HEK293 (cell line): ENCODE results near the gene TMEM143.

ENCODE experiments used
- CTCF ChIA-PET: fragments of 350-600 bp; formaldehyde crosslinking; extraction: SDS; loops from one replicate; lab custom pipeline; 2021; ENCODE audit warnings: antibody characterized with exemption; lab: Yijun Ruan, JAX
- POLR2A ChIA-PET: fragments of 300-600 bp; formaldehyde crosslinking; extraction: SDS; loops from one replicate; lab custom pipeline; 2020; ENCODE audit warnings: antibody characterized with exemption, inconsistent platforms; lab: Yijun Ruan, JAX
- H3K27ac ChIP-seq: fragments of 200-500 bp; sonication (Bioruptor generic); 2 replicates; pipeline ENCODE4 v1.5.1; 2014; ENCODE audit warnings: low read depth, low read length, control low read depth, inconsistent platforms; ENCODE audit errors: extremely low read depth
- H3K36me3 ChIP-seq, 2 experiments: fragments of 200-500 bp in 1 of 2; sonication (Bioruptor generic) in 1 of 2; 1 replicate in 1 of 2; 2 replicates in 1 of 2; pipeline ENCODE4 v1.5.1; 2014 to 2017; ENCODE audit warnings: inconsistent platforms in 2 of 2, low read length in 2 of 2; ENCODE audit not compliant: control insufficient read depth in 2 of 2, insufficient read depth in 1 of 2
- H3K4me1 ChIP-seq: fragments of 200-500 bp; sonication (Bioruptor generic); 2 replicates; pipeline ENCODE4 v1.5.1; 2014; ENCODE audit warnings: mild to moderate bottlenecking, low read length, inconsistent platforms; ENCODE audit not compliant: control insufficient read depth, insufficient read depth
- H3K4me3 ChIP-seq: 2 replicates; pipeline ENCODE4 v1.5.1; 2011; ENCODE audit warnings: low read depth, mild to moderate bottlenecking, control low read depth, low read length, moderate library complexity
- H3K9me3 ChIP-seq: fragments of 200-500 bp; sonication (Bioruptor generic); 2 replicates; pipeline ENCODE4 v1.5.1; 2014; ENCODE audit warnings: low read depth, low read length, inconsistent platforms; ENCODE audit not compliant: control insufficient read depth, insufficient read depth
- HOXA7 ChIP-seq: sonication (generic); formaldehyde crosslinking; IDR thresholded peaks from 2 replicates; pipeline ENCODE4 v1.8.1; 2022; ENCODE audit warnings: missing genetic modification reagents, borderline replicate concordance
- KLF7 ChIP-seq: fragments of 450-650 bp; formaldehyde crosslinking; IDR thresholded peaks from 2 replicates; pipeline ENCODE4 v1.5.1; 2016; ENCODE audit warnings: missing biosample characterization, missing genetic modification characterization, borderline replicate concordance
- ZBTB1 ChIP-seq: fragments of 450-650 bp; formaldehyde crosslinking; IDR thresholded peaks from 2 replicates; pipeline ENCODE4 v1.5.1; 2016; ENCODE audit warnings: missing biosample characterization, missing genetic modification characterization
- ZBTB20 ChIP-seq: fragments of 450-650 bp; formaldehyde crosslinking; IDR thresholded peaks from 2 replicates; pipeline ENCODE4 v1.5.1; 2016; ENCODE audit warnings: missing biosample characterization, missing genetic modification characterization
- ZEB2 ChIP-seq: fragments of 450-650 bp; formaldehyde crosslinking; IDR thresholded peaks from 2 replicates; pipeline ENCODE4 v1.5.1; 2016; ENCODE audit warnings: missing biosample characterization, missing genetic modification characterization
- ZNF112 ChIP-seq: fragments of 450-650 bp; formaldehyde crosslinking; IDR thresholded peaks from 2 replicates; pipeline ENCODE4 v1.5.0; 2017; ENCODE audit warnings: missing biosample characterization, missing genetic modification characterization
- ZNF132 ChIP-seq: fragments of 450-650 bp; formaldehyde crosslinking; IDR thresholded peaks from 2 replicates; pipeline ENCODE4 v1.5.1; 2017; ENCODE audit warnings: missing biosample characterization, missing genetic modification characterization, borderline replicate concordance
- ZNF184 ChIP-seq: fragments of 450-650 bp; IDR thresholded peaks from 2 replicates; pipeline ENCODE4 v1.5.1; 2018; ENCODE audit warnings: missing biosample characterization, mild to moderate bottlenecking, missing genetic modification characterization
- ZNF24 ChIP-seq: fragments of 450-650 bp; formaldehyde crosslinking; IDR thresholded peaks from 2 replicates; pipeline ENCODE4 v1.5.1; 2016; ENCODE audit warnings: missing biosample characterization, missing genetic modification characterization
- ZNF302 ChIP-seq: fragments of 450-650 bp; formaldehyde crosslinking; IDR thresholded peaks from 2 replicates; pipeline ENCODE4 v1.5.1; 2016; ENCODE audit warnings: missing biosample characterization, missing genetic modification characterization, low read depth
- ZNF324 ChIP-seq: fragments of 450-650 bp; formaldehyde crosslinking; IDR thresholded peaks from 2 replicates; pipeline ENCODE4 v1.5.1; 2016; ENCODE audit warnings: missing biosample characterization, missing genetic modification characterization
- ZNF394 ChIP-seq: fragments of 450-650 bp; formaldehyde crosslinking; IDR thresholded peaks from 2 replicates; pipeline ENCODE4 v1.5.1; 2016; ENCODE audit warnings: missing biosample characterization, missing genetic modification characterization, mild to moderate bottlenecking, moderate library complexity, borderline replicate concordance
- ZNF423 ChIP-seq: fragments of 450-650 bp; formaldehyde crosslinking; IDR thresholded peaks from 2 replicates; pipeline ENCODE4 v1.5.1; 2016; ENCODE audit warnings: missing biosample characterization, missing genetic modification characterization
- ZNF514 ChIP-seq: fragments of 450-650 bp; formaldehyde crosslinking; IDR thresholded peaks from 2 replicates; pipeline ENCODE4 v1.5.1; 2016; ENCODE audit warnings: missing biosample characterization, missing genetic modification characterization
- ZNF549 ChIP-seq: fragments of 450-650 bp; IDR thresholded peaks from 2 replicates; pipeline ENCODE4 v1.5.1; 2018; ENCODE audit warnings: missing biosample characterization, missing genetic modification characterization, mild to moderate bottlenecking, inconsistent platforms, moderate library complexity
- ZNF558 ChIP-seq: fragments of 450-650 bp; formaldehyde crosslinking; IDR thresholded peaks from 2 replicates; pipeline ENCODE4 v1.5.1; 2016; ENCODE audit warnings: missing biosample characterization, missing genetic modification characterization
- ZNF610 ChIP-seq: fragments of 450-650 bp; formaldehyde crosslinking; IDR thresholded peaks from 2 replicates; pipeline ENCODE4 v1.5.1; 2016; ENCODE audit warnings: missing biosample characterization, missing genetic modification characterization, borderline replicate concordance
- ZNF623 ChIP-seq: fragments of 450-650 bp; formaldehyde crosslinking; IDR thresholded peaks from 2 replicates; pipeline ENCODE4 v1.5.1; 2016; ENCODE audit warnings: missing biosample characterization, missing genetic modification characterization
- ZNF747 ChIP-seq: fragments of 450-650 bp; formaldehyde crosslinking; IDR thresholded peaks from 2 replicates; pipeline ENCODE4 v1.5.1; 2016; ENCODE audit warnings: missing biosample characterization, missing genetic modification characterization
- ZNF843 ChIP-seq: fragments of 450-650 bp; formaldehyde crosslinking; IDR thresholded peaks from 2 replicates; pipeline ENCODE4 v1.5.1; 2016; ENCODE audit warnings: missing biosample characterization, missing genetic modification characterization
- TF ChIP-seq, protein P1 (sequence below): fragments of 450-650 bp; formaldehyde crosslinking; IDR thresholded peaks from 2 replicates; pipeline ENCODE4 v1.5.1; 2016; ENCODE audit warnings: missing biosample characterization, missing genetic modification characterization

Gene TMEM143

DNA sequence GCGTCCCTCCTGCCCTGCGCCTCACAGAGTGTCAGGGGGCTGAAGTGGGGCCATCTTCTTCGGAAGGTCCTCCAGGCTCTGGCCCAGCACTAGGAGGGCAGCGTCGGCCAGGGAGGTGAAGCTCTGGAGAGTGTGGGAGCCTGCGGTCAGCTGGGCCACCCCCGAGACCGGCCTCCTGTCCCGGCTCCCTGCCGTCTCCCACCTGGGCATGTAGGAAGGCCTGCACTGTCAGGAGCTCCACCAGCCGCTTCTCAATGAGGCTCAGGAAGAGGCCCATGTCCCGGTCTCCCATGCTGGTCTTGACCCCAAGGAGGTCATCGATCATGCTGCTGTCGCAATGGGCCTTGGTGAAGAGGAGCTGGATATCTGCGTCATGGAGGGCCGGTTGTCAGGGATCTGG lies 65.8 kb downstream of the TMEM143 start:
- TF ChIP-seq ZNF132 (tag by site-specific recombination) (no peak), ZNF843 (no peak), ZNF302 (tag by site-specific recombination) (no peak), ZBTB1 (tag by site-specific recombination) (no peak)
- H3K4me3 ChIP-seq = no peak overlapping the region
- POLR2A ChIA-PET = interaction anchor here (1.0 kb wide), 1 partner anchor 35 kb away, joined by 3 read pairs; no protein-coding TSS in a partner anchor

DNA sequence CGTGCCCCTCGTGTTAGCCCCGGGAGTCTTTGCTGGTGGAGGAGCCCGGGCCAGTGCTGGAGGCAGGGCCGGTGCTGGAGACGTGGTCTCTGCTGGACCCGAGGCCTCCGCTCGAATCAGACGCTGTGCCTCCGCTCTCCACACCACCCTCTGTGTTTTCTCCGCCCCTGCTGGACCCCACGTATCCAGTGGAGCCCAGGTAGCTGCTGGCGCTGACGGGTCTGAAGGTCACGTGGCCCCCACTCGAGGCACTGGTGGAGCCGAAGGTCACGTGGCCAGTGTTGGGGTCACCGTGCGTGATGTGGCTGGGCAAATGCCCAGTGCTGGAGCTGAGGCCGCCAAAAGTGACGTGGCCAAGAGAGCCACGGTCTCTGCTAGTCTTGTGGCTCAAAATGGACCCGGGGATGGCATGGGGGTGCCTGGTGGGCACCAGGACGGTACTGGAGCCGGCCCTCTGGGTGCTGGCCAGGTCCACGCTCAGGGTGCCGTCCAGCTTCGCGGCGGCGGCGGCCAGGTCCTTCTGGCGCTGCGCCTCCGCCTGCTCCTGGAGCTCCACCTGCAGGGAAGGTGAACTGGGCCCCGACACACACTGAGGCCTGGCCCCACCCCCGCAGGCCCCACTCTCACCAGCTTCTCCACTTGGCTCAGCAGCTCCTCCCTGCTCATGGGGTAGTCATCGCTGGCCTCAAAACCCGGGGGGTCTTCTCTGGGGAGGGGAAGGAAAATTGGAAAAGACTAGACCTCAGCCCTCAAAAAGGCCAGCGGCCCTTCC lies 66.6 kb downstream of the TMEM143 start:
- H3K9me3 ChIP-seq = no peaks in the 10 kb centered on the region
- H3K4me3 ChIP-seq = no peak overlapping the region
- H3K4me1 ChIP-seq = no peaks in the 10 kb centered on the region
- ChIA-PET CTCF (no interaction called here), POLR2A (no interaction called here)
- H3K27ac ChIP-seq = no peak overlapping the region
- no peak for TF ChIP-seq ZNF558 (tag by site-specific recombination)
- TF ChIP-seq KLF7 (tag by site-specific recombination) = no peak
- 0 out of 2 replicates have a peak, but pooled peaks have one; percentile 31 for TF ChIP-seq ZNF394 (tag by site-specific recombination)
- TF ChIP-seq ZNF24 = no peak
- no peak for TF ChIP-seq ZNF610 (tag by site-specific recombination)
- no peak for TF ChIP-seq ZBTB20 (tag by site-specific recombination)
- no peak for TF ChIP-seq ZEB2 (tag by site-specific recombination)
- no peak for TF ChIP-seq ZNF112 (tag by site-specific recombination)
- TF ChIP-seq, protein P1, sequence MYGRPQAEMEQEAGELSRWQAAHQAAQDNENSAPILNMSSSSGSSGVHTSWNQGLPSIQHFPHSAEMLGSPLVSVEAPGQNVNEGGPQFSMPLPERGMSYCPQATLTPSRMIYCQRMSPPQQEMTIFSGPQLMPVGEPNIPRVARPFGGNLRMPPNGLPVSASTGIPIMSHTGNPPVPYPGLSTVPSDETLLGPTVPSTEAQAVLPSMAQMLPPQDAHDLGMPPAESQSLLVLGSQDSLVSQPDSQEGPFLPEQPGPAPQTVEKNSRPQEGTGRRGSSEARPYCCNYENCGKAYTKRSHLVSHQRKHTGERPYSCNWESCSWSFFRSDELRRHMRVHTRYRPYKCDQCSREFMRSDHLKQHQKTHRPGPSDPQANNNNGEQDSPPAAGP (tag by site-specific recombination) = no peak
- no peaks in the 10 kb centered on the region for H3K36me3 ChIP-seq

More for the DNA sequence above, 65.8 kb downstream of the TMEM143 start:
- Histone ChIP-seq H3K9me3 (no peaks in the 10 kb centered on the region), H3K36me3 (no peaks in the 10 kb centered on the region), H3K4me1 (no peaks in the 10 kb centered on the region), H3K27ac (no peak overlapping the region)
- CTCF ChIA-PET = interaction anchor here (0.9 kb wide), 1 partner anchor 23 kb away, joined by 6 read pairs; no protein-coding TSS in a partner anchor

DNA sequence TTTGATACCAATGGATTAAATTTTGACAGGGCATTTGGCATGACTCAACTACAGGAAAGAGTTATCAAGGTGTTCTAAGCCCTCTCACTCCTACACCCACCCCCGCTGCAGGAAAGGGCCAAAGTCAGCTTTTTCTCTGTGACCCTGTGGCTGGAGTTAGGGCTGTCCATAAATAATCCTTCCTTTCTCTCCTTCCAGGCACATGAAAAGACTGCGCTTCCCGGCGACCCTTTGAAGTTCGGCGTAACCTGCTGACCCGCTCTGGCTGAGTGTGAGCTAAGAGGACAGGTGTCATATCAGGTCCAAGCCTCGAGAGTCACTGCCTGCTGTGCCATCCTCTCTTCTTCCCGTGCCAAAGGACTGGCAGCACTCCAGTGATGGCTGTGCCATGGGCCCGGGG lies 68.3 kb downstream of the TMEM143 start:
- Histone ChIP-seq H3K4me1 (no peaks in the 10 kb centered on the region), H3K36me3 (no peaks in the 10 kb centered on the region), H3K27ac (no peak overlapping the region)
- POLR2A ChIA-PET = no interaction called here
- CTCF ChIA-PET = interaction anchor here (0.5 to 1.2 kb wide), 9 partner anchors 19 to 293 kb away, joined by 3 to 5 read pairs (median 3); no protein-coding TSS in a partner anchor
- no peak for TF ChIP-seq ZNF24
- TF ChIP-seq, all 188 proteins: peak for 0
- Histone ChIP-seq H3K4me3 (no peak overlapping the region), H3K9me3 (no peaks in the 10 kb centered on the region)

DNA sequence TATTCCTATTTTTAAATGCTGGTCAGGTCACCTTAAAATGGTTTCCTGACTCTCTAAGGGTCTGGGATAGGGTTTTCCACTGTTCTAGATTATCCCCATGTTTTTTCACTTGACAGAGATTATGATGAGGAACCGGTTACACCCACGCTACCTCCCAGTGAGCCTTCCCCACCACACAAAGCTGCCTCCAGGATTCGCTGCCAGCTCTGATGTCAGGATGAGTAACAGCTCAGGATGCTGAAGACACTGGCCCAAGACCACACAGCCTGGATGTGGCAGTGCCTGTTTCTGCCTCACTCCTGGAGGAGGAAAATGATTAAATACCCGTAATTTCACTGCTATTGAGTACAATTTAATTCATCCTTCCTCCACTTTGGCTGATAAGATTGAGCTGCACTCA lies 70.9 kb downstream of the TMEM143 start:
- ChIA-PET CTCF (interaction anchor here (0.5 to 7.0 kb wide), 12 partner anchors 13 to 248 kb away, joined by 3 to 82 read pairs (median 4); partner anchors contain the start of gene ZNF114), POLR2A (interaction anchor here (0.6 kb wide), 1 partner anchor 26 kb away, joined by 6 read pairs; no protein-coding TSS in a partner anchor)
- Histone ChIP-seq H3K36me3 (no peaks in the 10 kb centered on the region), H3K4me3 (no peak overlapping the region), H3K4me1 (no peaks in the 10 kb centered on the region), H3K9me3 (no peaks in the 10 kb centered on the region), H3K27ac (no peak overlapping the region)
- TF ChIP-seq HOXA7 = no peak
- TF ChIP-seq ZNF423 (tag by site-specific recombination) = no peak
- no peak for TF ChIP-seq ZNF549 (tag by site-specific recombination)
- no peak for TF ChIP-seq ZNF623 (tag by site-specific recombination)
- TF ChIP-seq ZNF324 (tag by site-specific recombination) = no peak
- no peak for TF ChIP-seq ZNF514
- TF ChIP-seq ZNF184 (tag by site-specific recombination) = no peak
- TF ChIP-seq ZNF747 (tag by site-specific recombination) = no peak
